ENCODE data around the gene PPP2R2C. TPM values are rescaled to one million over a fixed set of nuclear protein-coding genes. Genes with fewer than 3 reads are reported as not detected.

The PPP2R2C gene
- total and polyA plus RNA-seq, 11 donors = 0.22 to 20.0 (median 6.8) TPM

DNA sequence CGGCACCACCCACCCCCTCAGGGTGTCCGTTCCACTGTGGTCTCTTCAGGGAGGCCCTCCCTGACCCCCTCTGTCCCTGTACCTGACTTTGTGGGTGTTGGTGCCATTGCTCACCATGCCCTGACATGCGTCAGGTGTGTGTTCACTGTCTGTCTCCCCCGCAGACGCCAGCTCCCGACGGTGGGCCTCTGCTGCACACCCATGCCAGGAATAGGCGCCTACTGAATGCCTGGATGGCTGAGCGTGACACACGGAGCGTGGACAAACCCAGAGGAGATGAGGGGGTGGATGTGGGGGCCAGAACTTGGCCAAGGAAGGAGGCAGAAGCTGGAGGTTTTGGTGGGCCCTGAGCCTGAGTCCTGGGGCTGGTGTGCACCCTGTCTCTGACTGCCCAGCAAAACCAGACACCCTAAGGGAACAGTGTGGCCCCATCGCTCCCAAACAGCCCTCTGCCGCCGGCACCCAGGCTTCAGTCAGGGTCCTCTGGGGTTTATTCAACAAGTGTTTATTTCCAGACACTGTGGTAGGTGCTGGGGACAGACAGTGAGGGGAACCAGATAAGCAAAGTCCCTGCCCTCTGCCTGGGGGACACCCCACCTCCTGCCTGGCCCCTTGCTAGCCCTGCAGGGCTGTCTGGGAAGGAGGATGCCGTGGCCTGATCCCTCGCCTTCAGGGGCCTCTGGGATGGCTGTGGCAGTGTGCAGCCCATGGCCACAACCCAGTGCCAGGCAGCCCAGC lies 125.9 kb downstream of the PPP2R2C start:
- WGBS, 4 donors = 75 to 81% (median 80%) methylated on average over 12 to 16 of the region's 16 CpGs
- TF ChIP-seq, protein P1, sequence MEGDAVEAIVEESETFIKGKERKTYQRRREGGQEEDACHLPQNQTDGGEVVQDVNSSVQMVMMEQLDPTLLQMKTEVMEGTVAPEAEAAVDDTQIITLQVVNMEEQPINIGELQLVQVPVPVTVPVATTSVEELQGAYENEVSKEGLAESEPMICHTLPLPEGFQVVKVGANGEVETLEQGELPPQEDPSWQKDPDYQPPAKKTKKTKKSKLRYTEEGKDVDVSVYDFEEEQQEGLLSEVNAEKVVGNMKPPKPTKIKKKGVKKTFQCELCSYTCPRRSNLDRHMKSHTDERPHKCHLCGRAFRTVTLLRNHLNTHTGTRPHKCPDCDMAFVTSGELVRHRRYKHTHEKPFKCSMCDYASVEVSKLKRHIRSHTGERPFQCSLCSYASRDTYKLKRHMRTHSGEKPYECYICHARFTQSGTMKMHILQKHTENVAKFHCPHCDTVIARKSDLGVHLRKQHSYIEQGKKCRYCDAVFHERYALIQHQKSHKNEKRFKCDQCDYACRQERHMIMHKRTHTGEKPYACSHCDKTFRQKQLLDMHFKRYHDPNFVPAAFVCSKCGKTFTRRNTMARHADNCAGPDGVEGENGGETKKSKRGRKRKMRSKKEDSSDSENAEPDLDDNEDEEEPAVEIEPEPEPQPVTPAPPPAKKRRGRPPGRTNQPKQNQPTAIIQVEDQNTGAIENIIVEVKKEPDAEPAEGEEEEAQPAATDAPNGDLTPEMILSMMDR (IDR thresholded peaks at IDR 0.05) = no peak
- no peak for TF ChIP-seq POLR2A (IDR thresholded peaks at IDR 0.05)
- peak in 1 of 5 donors; percentile 49 for DNase-seq
- ATAC-seq = no peak
- H3K9me3 ChIP-seq = no peaks in the 10 kb centered on the region
- H3K4me3 ChIP-seq = no peak overlapping the region
- intact Hi-C loops (cut with DNase I) = no loop called here
- H3K4me1 ChIP-seq = peaks cover 0 to 7% (median 0%) of the 10 kb centered on the region in 12 donors
- H3K27ac ChIP-seq = no peak overlapping the region
- peaks cover 0 to 27% (median 0%) of the 10 kb centered on the region in 9 donors for H3K27me3 ChIP-seq
- no peaks in the 10 kb centered on the region for H3K36me3 ChIP-seq

DNA sequence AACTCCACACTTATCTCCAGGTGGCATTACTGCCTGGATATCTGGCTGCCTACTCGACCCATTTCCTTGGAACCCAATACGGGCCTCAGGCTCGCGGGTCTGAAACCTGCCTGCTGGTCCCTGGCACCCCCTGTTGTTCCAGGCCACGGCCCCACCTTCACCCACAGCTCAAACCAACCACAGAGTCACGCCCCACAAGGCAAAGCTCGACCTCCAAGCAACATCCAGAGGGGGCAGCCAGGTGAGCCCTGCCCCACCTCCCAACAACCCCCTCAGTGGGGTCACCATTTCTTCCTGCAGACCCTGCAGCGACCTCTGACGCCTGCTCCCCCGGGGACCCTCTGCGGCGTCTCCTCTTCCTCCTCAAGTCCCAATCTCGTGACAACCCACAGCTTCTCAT lies 126.5 kb downstream of the PPP2R2C start:
- no peak for TF ChIP-seq POLR2A (IDR thresholded peaks at IDR 0.05)
- TF ChIP-seq, protein P1 (IDR thresholded peaks at IDR 0.05) = no peak
- Histone ChIP-seq H3K36me3 (no peaks in the 10 kb centered on the region), H3K4me1 (peaks cover 0 to 7% (median 0%) of the 10 kb centered on the region in 12 donors), H3K4me3 (no peak overlapping the region), H3K9me3 (no peaks in the 10 kb centered on the region), H3K27ac (no peak overlapping the region), H3K27me3 (peaks cover 0 to 24% (median 0%) of the 10 kb centered on the region in 9 donors)
- WGBS, 4 donors = 78 to 88% (median 80%) methylated on average over 13 of the region's 13 CpGs
- intact Hi-C loops (cut with DNase I) = no loop called here
- DNase-seq (no peak), ATAC-seq (no peak)

DNA sequence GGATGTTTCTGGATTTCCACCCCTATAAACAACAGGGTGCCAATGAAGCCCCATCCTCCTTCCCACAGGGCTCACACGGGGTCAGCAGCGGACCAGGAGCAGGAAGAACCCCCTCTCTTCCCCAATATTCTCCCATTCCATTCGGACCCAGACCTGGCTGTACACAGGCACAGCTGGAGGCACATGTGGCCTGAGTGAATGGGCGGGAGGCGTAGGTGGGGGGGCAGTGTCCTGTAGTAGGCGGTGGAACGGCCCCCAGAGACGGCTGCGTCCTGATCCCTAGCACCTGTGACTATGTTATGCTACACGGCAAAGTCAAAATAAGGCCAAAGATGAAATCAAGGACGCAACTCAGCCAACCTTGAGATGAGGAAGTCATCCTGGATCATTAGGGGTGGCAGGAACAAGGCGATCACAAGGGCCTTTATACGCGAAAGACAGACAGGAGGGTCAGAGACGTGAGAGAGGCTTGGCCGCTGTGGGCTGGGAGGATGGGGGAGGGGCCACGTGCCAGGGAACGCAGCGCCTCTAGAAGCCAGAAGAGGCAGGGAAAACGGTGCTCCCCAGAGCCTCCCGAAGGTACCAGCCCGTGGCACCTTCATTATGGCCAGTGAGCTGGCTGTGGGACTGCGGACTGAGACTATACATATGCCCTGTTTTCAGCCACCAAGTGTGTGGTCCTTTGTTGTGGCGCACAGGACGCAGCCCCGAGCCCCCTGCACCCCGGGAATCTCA lies 127.2 kb downstream of the PPP2R2C start:
- no peaks in the 10 kb centered on the region for H3K9me3 ChIP-seq
- no peaks in the 10 kb centered on the region for H3K36me3 ChIP-seq
- intact Hi-C loops (cut with DNase I) = no loop called here
- DNase-seq = peak in 1 of 5 donors; percentile 40
- no peak overlapping the region for H3K27ac ChIP-seq
- TF ChIP-seq POLR2A (IDR thresholded peaks at IDR 0.05) = no peak
- TF ChIP-seq, protein P1 (IDR thresholded peaks at IDR 0.05) = no peak
- 74 to 79% (median 76%) methylated on average over 27 of the region's 27 CpGs for WGBS, 4 donors
- peaks cover 0 to 7% (median 0%) of the 10 kb centered on the region in 12 donors for H3K4me1 ChIP-seq
- H3K27me3 ChIP-seq = peaks cover 0 to 27% (median 0%) of the 10 kb centered on the region in 9 donors
- H3K4me3 ChIP-seq = no peak overlapping the region
- no peak for ATAC-seq

DNA sequence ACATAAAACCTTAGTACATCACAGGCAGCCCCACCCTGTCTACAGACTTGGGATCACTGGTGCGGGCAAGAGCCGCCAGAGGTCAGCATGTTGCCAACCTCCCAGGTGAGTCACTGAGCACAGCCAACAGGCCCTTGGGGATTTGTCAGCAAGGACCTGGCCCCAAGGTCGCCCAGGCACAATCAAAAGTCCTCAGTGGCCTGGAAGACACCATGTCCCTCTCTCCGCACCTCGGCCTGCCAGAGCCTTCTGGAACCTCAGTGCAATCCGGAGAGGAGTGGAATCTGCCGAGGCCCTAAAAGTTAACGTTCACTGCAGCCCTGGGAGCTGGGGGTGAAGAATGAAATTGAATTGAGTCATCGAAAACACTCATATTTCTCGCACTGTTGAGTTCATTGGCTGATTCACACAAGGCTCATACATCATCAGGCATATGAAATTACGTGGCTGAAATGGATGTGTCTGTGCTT lies 128.4 kb downstream of the PPP2R2C start:
- Histone ChIP-seq H3K4me1 (peaks cover 0 to 7% (median 0%) of the 10 kb centered on the region in 12 donors), H3K27ac (no peak overlapping the region), H3K4me3 (no peak overlapping the region), H3K27me3 (peaks cover 0 to 35% (median 8%) of the 10 kb centered on the region in 9 donors), H3K36me3 (no peaks in the 10 kb centered on the region), H3K9me3 (no peaks in the 10 kb centered on the region)
- intact Hi-C loops (cut with DNase I) = no loop called here
- DNase-seq = peak in 1 of 5 donors; percentile 54
- ATAC-seq = no peak
- no peak for TF ChIP-seq POLR2A (IDR thresholded peaks at IDR 0.05)
- TF ChIP-seq, protein P1 (IDR thresholded peaks at IDR 0.05) = no peak
- 77 to 87% (median 82%) methylated on average over 11 of the region's 11 CpGs for WGBS, 4 donors

Data from heart left ventricle (tissue), 16 donors.